Neuronal stem cell (in vitro differentiated cells): Measurements from ENCODE around the gene NEK11.
A peak's percentile ranks its signal among the peaks of the same experiment; 100 is the strongest.
"Not testable (repeated sequence)": the region's sequence is repeated elsewhere in the genome, so short reads cannot be mapped to it uniquely, and the experiment has no call there.

Experiments used
- DNase-seq: peaks from one replicate; pipeline ENCODE4 v3.0.0-alpha.2; 2013; ENCODE audit warnings: low spot score
- H2AFZ ChIP-seq: one replicate; pipeline ENCODE4 v1.6.1; 2013; ENCODE audit warnings: mild to moderate bottlenecking, low read length, inconsistent platforms
- H2AK5ac ChIP-seq: 2 replicates; pipeline ENCODE4 v1.6.1; 2013; ENCODE audit warnings: low read depth, mild to moderate bottlenecking, inconsistent platforms, low read length, moderate library complexity, mixed read lengths
- H2BK120ac ChIP-seq: 2 replicates; pipeline ENCODE4 v1.6.1; 2013; ENCODE audit warnings: low read depth, mild to moderate bottlenecking, inconsistent platforms, low read length, moderate library complexity, mixed read lengths
- H2BK12ac ChIP-seq: one replicate; pipeline ENCODE4 v1.6.1; 2013; ENCODE audit warnings: low read length, inconsistent platforms
- H2BK15ac ChIP-seq: 2 replicates; pipeline ENCODE4 v1.6.1; 2013; ENCODE audit warnings: mild to moderate bottlenecking, low read length, inconsistent platforms, mixed read lengths
- H2BK5ac ChIP-seq: one replicate; pipeline ENCODE4 v1.6.1; 2013; ENCODE audit warnings: inconsistent platforms, mild to moderate bottlenecking, low read length, moderate library complexity
- H3K14ac ChIP-seq: one replicate; pipeline ENCODE4 v1.6.1; 2013; ENCODE audit warnings: low read length, inconsistent platforms
- H3K18ac ChIP-seq: 2 replicates; pipeline ENCODE4 v1.6.1; 2013; ENCODE audit warnings: low read length, inconsistent platforms
- H3K23ac ChIP-seq: 2 replicates; pipeline ENCODE4 v1.6.1; 2013; ENCODE audit warnings: low read depth, mild to moderate bottlenecking, mixed read lengths, low read length, inconsistent platforms; ENCODE audit not compliant: poor library complexity
- H3K27ac ChIP-seq: replicated peaks from 3 replicates; pipeline ENCODE4 v1.5.1; 2013; ENCODE audit warnings: low read length, inconsistent platforms
- H3K27me3 ChIP-seq, 3 experiments: 2 replicates each; pipeline ENCODE4 v1.6.1; 2013; ENCODE audit warnings: low read length in 3 of 3, mild to moderate bottlenecking in 2 of 3, inconsistent platforms in 1 of 3, low read depth in 1 of 3, mixed read lengths in 1 of 3, moderate library complexity in 1 of 3; ENCODE audit not compliant: control insufficient read depth in 3 of 3, insufficient read depth in 3 of 3
- H3K36me3 ChIP-seq, 2 donors: replicated peaks in 1 of 2; 2 replicates each; pipeline ENCODE4 v1.6.1; 2013; ENCODE audit warnings: low read length in 2 of 2; ENCODE audit not compliant: control insufficient read depth in 2 of 2, insufficient read depth in 2 of 2
- H3K4ac ChIP-seq: 2 replicates; pipeline ENCODE4 v1.6.1; 2013; ENCODE audit warnings: inconsistent platforms, mild to moderate bottlenecking, low read length, moderate library complexity
- H3K4me1 ChIP-seq, 2 donors: 1 replicate in 1 of 2; 2 replicates in 1 of 2; pipeline ENCODE4 v1.6.1; 2013; ENCODE audit warnings: low read length in 2 of 2, low read depth in 1 of 2; ENCODE audit not compliant: control insufficient read depth in 2 of 2, insufficient read depth in 1 of 2
- H3K4me2 ChIP-seq: one replicate; pipeline ENCODE4 v1.6.1; 2013; ENCODE audit warnings: mild to moderate bottlenecking, low read length, inconsistent platforms; ENCODE audit not compliant: insufficient read depth, poor library complexity, severe bottlenecking
- H3K4me3 ChIP-seq, 2 donors: 2 replicates each; pipeline ENCODE4 v1.5.1; 2013; ENCODE audit warnings: low read length in 2 of 2, mild to moderate bottlenecking in 2 of 2, inconsistent platforms in 1 of 2, moderate library complexity in 1 of 2
- H3K79me1 ChIP-seq: one replicate; pipeline ENCODE4 v1.6.1; 2013; ENCODE audit warnings: low read depth, mild to moderate bottlenecking, inconsistent platforms, low read length, moderate library complexity
- H3K9ac ChIP-seq: one replicate; pipeline ENCODE4 v1.6.1; 2013; ENCODE audit warnings: mild to moderate bottlenecking, low read depth, low read length, inconsistent platforms; ENCODE audit not compliant: poor library complexity
- H3K9me3 ChIP-seq, 2 donors: replicated peaks in 1 of 2; 2 replicates each; pipeline versions ENCODE3 to v1.6.1; 2013; ENCODE audit warnings: low read length in 2 of 2, mild to moderate bottlenecking in 2 of 2, inconsistent platforms in 1 of 2, low read depth in 1 of 2, mixed read lengths in 1 of 2, moderate library complexity in 1 of 2; ENCODE audit not compliant: control insufficient read depth in 2 of 2, insufficient read depth in 1 of 2
- H4K8ac ChIP-seq: one replicate; pipeline ENCODE4 v1.6.1; 2013; ENCODE audit warnings: low read depth, mild to moderate bottlenecking, inconsistent platforms, low read length, moderate library complexity
- H4K91ac ChIP-seq: one replicate; pipeline ENCODE4 v1.6.1; 2013; ENCODE audit warnings: low read length, low read depth, mild to moderate bottlenecking, inconsistent platforms; ENCODE audit not compliant: poor library complexity
- WGBS, 2 donors: extraction: QIAGEN DNeasy Blood & Tissue Kit; methylation state at CpG; one replicate each; pipeline ENCODE4 v1.1.7; 2013; ENCODE audit warnings: missing lambda C conversion rate in 2 of 2, mixed read lengths in 1 of 2; ENCODE audit not compliant: insufficient read length in 2 of 2, insufficient replicate concordance in 1 of 2; ENCODE audit errors: extremely low coverage in 2 of 2; 5-methylcytosine and 5-hydroxymethylcytosine counted together

Gene NEK11

GRCh38 chr3:131328721-131329120 lies 302.0 kb downstream of the NEK11 start:
- no peak overlapping the region for H2BK15ac ChIP-seq
- H4K8ac ChIP-seq, result no peak overlapping the region
- no peaks in the 10 kb centered on the region for H3K79me1 ChIP-seq
- H3K23ac ChIP-seq, result no peak overlapping the region
- H3K4me1 ChIP-seq, result peaks cover 0 to 2% of the 10 kb centered on the region in 2 donors
- H2BK12ac ChIP-seq, result no peak overlapping the region
- H3K18ac ChIP-seq, result no peak overlapping the region
- no peak overlapping the region for H3K4ac ChIP-seq
- no peak overlapping the region for H4K91ac ChIP-seq
- H3K4me3 ChIP-seq, result no peak overlapping the region
- no peaks in the 10 kb centered on the region for H3K36me3 ChIP-seq
- WGBS, 2 donors, result no CpG with 5 or more reads among the region's 3 CpGs
- DNase-seq, result no peak
- peak overlapping the region; percentile 2 for H2AFZ ChIP-seq
- no peak overlapping the region for H2AK5ac ChIP-seq
- H3K4me2 ChIP-seq, result no peak overlapping the region
- no peak overlapping the region for H2BK120ac ChIP-seq
- H3K9me3 ChIP-seq, result no peaks in the 10 kb centered on the region
- H3K14ac ChIP-seq, result peak overlapping the region; percentile 28
- no peak overlapping the region for H2BK5ac ChIP-seq
- H3K9ac ChIP-seq, result no peak overlapping the region
- no peaks in the 10 kb centered on the region for H3K27me3 ChIP-seq
- no peak overlapping the region for H3K27ac ChIP-seq

- Histone ChIP-seq H2AK5ac (no peak overlapping the region), H3K23ac (no peak overlapping the region), H3K4me3 (no peak overlapping the region), H4K8ac (no peak overlapping the region), H3K9ac (no peak overlapping the region), H3K4me1 (no peaks in the 10 kb centered on the region), H3K14ac (no peak overlapping the region), H3K18ac (no peak overlapping the region), H3K4me2 (no peak overlapping the region), H2AFZ (no peak overlapping the region), H3K27me3 (no peaks in the 10 kb centered on the region), H3K9me3 (no peaks in the 10 kb centered on the region), H2BK5ac (no peak overlapping the region), H3K36me3 (no peaks in the 10 kb centered on the region), H4K91ac (no peak overlapping the region), H2BK12ac (no peak overlapping the region), H2BK120ac (no peak overlapping the region), H3K4ac (no peak overlapping the region), H3K79me1 (no peaks in the 10 kb centered on the region), H3K27ac (no peak overlapping the region), H2BK15ac (no peak overlapping the region)
- no CpG with 5 or more reads among the region's 5 CpGs for WGBS, 2 donors
- no peak for DNase-seq
Measured at GRCh38 chr3:131329774-131330173, 303.1 kb downstream of the NEK11 start.

GRCh38 chr3:131331456-131332085 lies 304.9 kb downstream of the NEK11 start:
- H3K27ac ChIP-seq, H3K23ac ChIP-seq: not testable (repeated sequence)
- no CpG with 5 or more reads among the region's 27 CpGs for WGBS, 2 donors

GRCh38 chr3:131338948-131339640 lies 312.4 kb downstream of the NEK11 start:
- no peak overlapping the region for H3K4ac ChIP-seq
- H3K23ac ChIP-seq, result no peak overlapping the region
- H2BK120ac ChIP-seq, result no peak overlapping the region
- H4K8ac ChIP-seq, result no peak overlapping the region
- no peak overlapping the region for H2BK12ac ChIP-seq
- no peak overlapping the region for H3K27ac ChIP-seq
- H3K9ac ChIP-seq, result no peak overlapping the region
- H3K27me3 ChIP-seq, result no peaks in the 10 kb centered on the region
- H3K36me3 ChIP-seq, result no peaks in the 10 kb centered on the region
- no peaks in the 10 kb centered on the region for H3K9me3 ChIP-seq
- no peak overlapping the region for H2AK5ac ChIP-seq
- no peak overlapping the region for H3K4me3 ChIP-seq
- WGBS, 2 donors, result no CpG with 5 or more reads among the region's 3 CpGs
- H2BK5ac ChIP-seq, result no peak overlapping the region
- DNase-seq, result no peak
- no peak overlapping the region for H3K18ac ChIP-seq
- no peak overlapping the region for H4K91ac ChIP-seq
- H3K4me2 ChIP-seq, result no peak overlapping the region
- no peak overlapping the region for H2BK15ac ChIP-seq
- no peaks in the 10 kb centered on the region for H3K4me1 ChIP-seq
- no peak overlapping the region for H2AFZ ChIP-seq
- no peaks in the 10 kb centered on the region for H3K79me1 ChIP-seq
- no peak overlapping the region for H3K14ac ChIP-seq

More at GRCh38 chr3:131331456-131332085, 304.9 kb downstream of the NEK11 start:
- H3K4me3 ChIP-seq, H2AFZ ChIP-seq, H4K8ac ChIP-seq, H2BK120ac ChIP-seq, H2BK15ac ChIP-seq, H3K4ac ChIP-seq, H3K4me1 ChIP-seq, DNase-seq, H3K79me1 ChIP-seq, H3K27me3 ChIP-seq, H4K91ac ChIP-seq, H2AK5ac ChIP-seq, H3K9me3 ChIP-seq, H2BK12ac ChIP-seq, H3K9ac ChIP-seq, H3K36me3 ChIP-seq, H3K14ac ChIP-seq, H2BK5ac ChIP-seq: not testable (repeated sequence)
- H3K18ac ChIP-seq, result peak overlapping the region; percentile 57
- H3K4me2 ChIP-seq, result peak overlapping the region; percentile 11
